Activated CD8-positive, alpha-beta memory T cell treated with anti-CD3 and anti-CD28 coated beads for 4 hours (primary cell): Measurements from ENCODE around the gene MBP.

Source experiments
- DNase-seq, 2 donors: peaks; one replicate each; pipeline ENCODE4 v3.0.0-alpha.2; 2020; ENCODE audit warnings: low read depth in 2 of 2

MBP gene

GRCh38 chr18:77114415-77115191 is 18.0 kb downstream of the MBP start:
- DNase-seq: no peak

- no peak for DNase-seq
Measured at GRCh38 chr18:77114152-77114414, 18.5 kb downstream of the MBP start.

GRCh38 chr18:77113361-77114151 is 19.0 kb downstream of the MBP start:
- no peak for DNase-seq

- no peak for DNase-seq
Measured at GRCh38 chr18:77112747-77113092, 19.9 kb downstream of the MBP start.

- DNase-seq: no peak
Measured at GRCh38 chr18:77111951-77112746, 20.4 kb downstream of the MBP start.

- no peak for DNase-seq
Measured at GRCh38 chr18:77111449-77111848, 21.1 kb downstream of the MBP start.

- DNase-seq: no peak
Measured at GRCh38 chr18:77110936-77111335, 21.6 kb downstream of the MBP start.

GRCh38 chr18:77110400-77110799 is 22.2 kb downstream of the MBP start:
- no peak for DNase-seq

GRCh38 chr18:77109648-77110019 is 22.9 kb downstream of the MBP start:
- no peak for DNase-seq

- DNase-seq: no peak
Measured at GRCh38 chr18:77108821-77109647, 23.5 kb downstream of the MBP start.

- no peak for DNase-seq
Measured at GRCh38 chr18:77108001-77108692, 24.4 kb downstream of the MBP start.

- DNase-seq: no peak
Measured at GRCh38 chr18:77107292-77107691, 25.3 kb downstream of the MBP start.

GRCh38 chr18:77106331-77106730 is 26.3 kb downstream of the MBP start:
- DNase-seq: peak; percentile 68 to 75

- DNase-seq: no peak
Measured at GRCh38 chr18:77105680-77106079, 26.9 kb downstream of the MBP start.

- no peak for DNase-seq
Measured at GRCh38 chr18:77105028-77105427, 27.6 kb downstream of the MBP start.

- DNase-seq: no peak
Measured at GRCh38 chr18:77103991-77104531, 28.5 kb downstream of the MBP start.

- DNase-seq: no peak
Measured at GRCh38 chr18:77103187-77103850, 29.3 kb downstream of the MBP start.

- no peak for DNase-seq
Measured at GRCh38 chr18:77102259-77103040, 30.1 kb downstream of the MBP start.

GRCh38 chr18:77101410-77102258 is 30.9 kb downstream of the MBP start:
- DNase-seq: no peak
